ENCODE measurements around the gene TSLP.

DNA sequence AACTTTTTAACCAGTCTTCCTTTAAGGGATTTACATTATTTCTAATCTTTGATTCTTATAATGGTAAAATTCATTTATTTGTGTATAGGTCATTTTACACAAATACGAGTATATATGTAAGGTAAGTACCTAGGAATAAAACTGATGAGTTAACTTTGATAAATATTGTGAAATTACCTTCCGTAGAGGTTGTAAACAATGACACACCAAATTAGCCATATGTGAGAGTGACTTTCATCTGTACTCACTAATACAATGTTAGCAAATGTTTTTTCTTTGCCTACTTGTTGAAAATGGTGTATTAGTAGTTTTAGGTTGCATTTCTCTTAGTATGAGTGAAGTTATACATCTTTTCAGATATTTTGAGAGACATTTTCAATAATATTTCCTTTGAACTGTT, 42.6 kb upstream of the TSLP start:
- TF ChIP-seq POLR2AphosphoS5 (IDR thresholded peaks at IDR 0.05; ENCODE audit: low read depth, low read length) (no peak), POLR2A (IDR thresholded peaks at IDR 0.05; ENCODE audit: low read depth, low read length) (no peak)

Data from GM12892 (cell line).